Heart right ventricle (tissue), 16 donors: ENCODE results near the gene CYP51A1. TPM values are rescaled to one million over a fixed set of nuclear protein-coding genes. Genes with fewer than 3 reads are reported as not detected.

ENCODE experiments used
- ATAC-seq, 8 donors: fragments of 200-7000 bp; cut with Tn5 transposase; one replicate each; pipeline ENCODE4 v1.9.1; 2020; ENCODE audit warnings: mild to moderate bottlenecking in 8 of 8, moderate library complexity in 8 of 8, moderate number of reproducible peaks in 1 of 8
- DNase-seq, 2 donors: peaks; one replicate each; pipeline ENCODE4 v3.0.0-alpha.2; 2020
- H3K27ac ChIP-seq, 10 donors: fragments of 200-600 bp; sonication (generic) in 2 of 10; one replicate each; pipeline versions ENCODE4 v1.5.0 to v1.8.0; 2020 to 2022; ENCODE audit warnings: mild to moderate bottlenecking in 3 of 10
- H3K27me3 ChIP-seq, 7 donors: fragments of 200-600 bp; one replicate each; pipeline ENCODE4 v1.8.0; 2021 to 2022; ENCODE audit warnings: mild to moderate bottlenecking in 2 of 7
- H3K36me3 ChIP-seq, 9 donors: fragments of 200-600 bp; sonication (generic) in 1 of 9; one replicate each; pipeline versions ENCODE4 v1.5.0 to v1.8.0; 2020 to 2022; ENCODE audit warnings: mild to moderate bottlenecking in 2 of 9
- H3K4me1 ChIP-seq, 9 donors: fragments of 200-600 bp; sonication (generic) in 1 of 9; one replicate each; pipeline versions ENCODE4 v1.5.0 to v1.8.0; 2020 to 2022; ENCODE audit warnings: mild to moderate bottlenecking in 4 of 9
- H3K4me3 ChIP-seq, 10 donors: fragments of 200-600 bp; sonication (generic) in 2 of 10; one replicate each; pipeline versions ENCODE4 v1.5.0 to v1.8.0; 2020 to 2022; ENCODE audit warnings: mild to moderate bottlenecking in 7 of 10, moderate library complexity in 2 of 10
- H3K9me3 ChIP-seq, 11 donors: fragments of 200-600 bp in 10 of 11; sonication (generic) in 2 of 11; one replicate each; pipeline versions ENCODE4 v1.5.0 to v1.8.0; 2013 to 2022; ENCODE audit warnings: mild to moderate bottlenecking in 2 of 11, control low read depth in 1 of 11, moderate library complexity in 1 of 11
- WGBS, 2 donors: extraction: QIAGEN DNeasy Blood & Tissue Kit; methylation state at CpG; one replicate each; pipeline ENCODE4 v1.1.7; 2013; ENCODE audit warnings: inconsistent platforms in 1 of 2; 5-methylcytosine and 5-hydroxymethylcytosine counted together
- intact Hi-C, 10 donors: fragments of 100-400 bp; cut with DNase I; formaldehyde crosslinking; loops; one replicate each; pipeline versions ENCODE4 v1.11.1 to v1.14.2; 2022
- polyA plus RNA-seq, 2 donors: library from polyadenylated mRNA; stranded (reverse); fragments of 200-250 nt; gene quantifications; one replicate each; pipeline ENCODE4 v1.2.3, GENCODE V29; 2013
- total RNA-seq, 10 donors: library from RNA; stranded (reverse); fragmentation: NEBNext Ultra II Directional in 3 of 10; extraction: Animal tissue kit (Norgen Biotek cat#: 25700) in 3 of 10; gene quantifications; one replicate each; pipeline versions ENCODE4 v1.2.1 to v1.2.4, GENCODE V29; 2021 to 2023
- TF ChIP-seq, protein P1 (sequence below), 9 donors: fragments of 200-600 bp; sonication (generic) in 2 of 9; IDR thresholded peaks; one replicate each; pipeline versions ENCODE4 v1.5.0 to v1.8.0; 2021 to 2022; ENCODE audit warnings: antibody characterized with exemption in 9 of 9, mild to moderate bottlenecking in 5 of 9, moderate library complexity in 1 of 9
- donor health status: Arrhythmogenic right ventricular cardiomyopathy.
- donor health status: ischemic (EF 13 %, LVEDD 7.1; RV severe dilation, severe dysfunction).
- donor health status: healthy with polysubstance abuse.
- donor health status: DM: no; HTN: yes; CAD: no.
- donor health status: DM: no; HTN: no; CAD: no.
- donor health status: ischemic (EF 25% LVEDD 6.9; RV normal size, moderate dysfunction).
- donor health status: ischemic (EF 25% LVEDD 5.7; RV mildly dilated, moderate dysfunction).
- donor health status: healthy.
- donor health status: DM: yes; HTN: yes; CAD: no.
- donor health status: Ischemic cardiomyopathy.
- donor health status: ischemic (EF 35%, LVEDD 5.7; RV mildly dilated, moderate dysfunction).
- donor health status: nonischemic (EF 11% LVEDD 7.7; RV severe dilation, severe dysfunction).
- donor health status: DM: yes; HTN: yes; CAD: no.
- donor health status: PGD.
- donor health status: ischemic (EF 29% LVEDD 5.4; RV normal size, mild dysfunction).
- donor health status: nonischemic (EF 23%, LVEDD 6.1; RV moderate dilation, normal function).

CYP51A1 gene
- total and polyA plus RNA-seq, 12 donors, result 5.8 to 45.5 (median 24.2) TPM

DNA sequence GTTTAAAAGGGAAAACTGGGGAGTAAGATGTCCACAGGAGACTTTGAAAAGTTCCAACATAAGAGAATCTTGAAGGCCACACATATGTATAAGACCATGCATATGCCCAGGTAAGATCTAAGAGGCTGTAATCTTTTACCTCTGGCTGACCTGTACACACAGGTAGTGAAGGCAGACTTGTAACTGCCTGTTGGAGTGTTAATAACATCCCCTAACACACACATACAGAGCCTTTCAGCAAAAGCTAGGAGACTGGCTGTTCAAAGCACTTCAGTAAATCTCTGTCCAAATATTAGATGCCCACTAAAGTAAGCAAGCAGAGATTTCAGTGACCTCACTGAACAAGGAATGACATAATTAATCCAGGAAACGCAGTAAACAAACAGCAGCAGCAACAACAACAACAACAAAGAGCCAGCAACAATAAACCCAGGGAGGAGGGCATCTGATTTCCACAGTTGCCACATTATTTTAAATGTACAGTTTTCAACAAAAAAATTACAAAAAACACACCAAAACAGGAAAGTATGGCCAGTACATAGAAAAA lies 15.0 kb downstream of the CYP51A1 start:
- no peak overlapping the region for H3K4me3 ChIP-seq
- H3K36me3 ChIP-seq, result peaks cover 0 to 100% (median 38%) of the 10 kb centered on the region in 9 donors
- TF ChIP-seq, protein P1, sequence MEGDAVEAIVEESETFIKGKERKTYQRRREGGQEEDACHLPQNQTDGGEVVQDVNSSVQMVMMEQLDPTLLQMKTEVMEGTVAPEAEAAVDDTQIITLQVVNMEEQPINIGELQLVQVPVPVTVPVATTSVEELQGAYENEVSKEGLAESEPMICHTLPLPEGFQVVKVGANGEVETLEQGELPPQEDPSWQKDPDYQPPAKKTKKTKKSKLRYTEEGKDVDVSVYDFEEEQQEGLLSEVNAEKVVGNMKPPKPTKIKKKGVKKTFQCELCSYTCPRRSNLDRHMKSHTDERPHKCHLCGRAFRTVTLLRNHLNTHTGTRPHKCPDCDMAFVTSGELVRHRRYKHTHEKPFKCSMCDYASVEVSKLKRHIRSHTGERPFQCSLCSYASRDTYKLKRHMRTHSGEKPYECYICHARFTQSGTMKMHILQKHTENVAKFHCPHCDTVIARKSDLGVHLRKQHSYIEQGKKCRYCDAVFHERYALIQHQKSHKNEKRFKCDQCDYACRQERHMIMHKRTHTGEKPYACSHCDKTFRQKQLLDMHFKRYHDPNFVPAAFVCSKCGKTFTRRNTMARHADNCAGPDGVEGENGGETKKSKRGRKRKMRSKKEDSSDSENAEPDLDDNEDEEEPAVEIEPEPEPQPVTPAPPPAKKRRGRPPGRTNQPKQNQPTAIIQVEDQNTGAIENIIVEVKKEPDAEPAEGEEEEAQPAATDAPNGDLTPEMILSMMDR (IDR thresholded peaks at IDR 0.05), result no peak
- no peak for ATAC-seq
- H3K27ac ChIP-seq, result no peak overlapping the region
- intact Hi-C loops, result loop anchor here in 1 of 10 donors (10.0 kb wide), 1 partner anchor 86 kb away; no protein-coding TSS in a partner anchor
- H3K27me3 ChIP-seq, result no peaks in the 10 kb centered on the region
- no peaks in the 10 kb centered on the region for H3K4me1 ChIP-seq
- no peak for DNase-seq
- WGBS, 2 donors, result 96 to 97% methylated on average over 1 of the region's 1 CpG
- H3K9me3 ChIP-seq, result peaks cover 0 to 15% (median 0%) of the 10 kb centered on the region in 11 donors

DNA sequence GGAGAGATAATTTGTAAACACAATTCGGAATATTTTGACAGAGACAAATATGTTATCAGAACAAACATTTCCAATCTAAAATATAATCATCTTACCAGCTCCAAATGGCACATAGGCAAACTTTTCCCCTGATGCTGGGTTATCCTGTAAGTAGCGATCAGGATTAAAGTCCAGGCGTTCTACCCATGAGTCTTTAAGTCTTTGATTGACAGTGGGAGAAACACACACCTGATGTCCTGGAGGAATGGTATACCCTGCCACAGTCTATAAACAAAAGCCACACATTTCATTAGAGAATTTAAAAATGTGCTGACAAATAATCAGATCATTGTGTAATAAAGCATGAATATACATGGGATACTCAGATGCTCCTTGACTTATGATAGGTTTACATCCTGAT lies 17.3 kb downstream of the CYP51A1 start:
- H3K27me3 ChIP-seq, result no peaks in the 10 kb centered on the region
- no peak overlapping the region for H3K4me3 ChIP-seq
- ATAC-seq, result no peak
- peaks cover 0 to 100% (median 20%) of the 10 kb centered on the region in 9 donors for H3K36me3 ChIP-seq
- TF ChIP-seq, protein P1 (IDR thresholded peaks at IDR 0.05), result no peak
- 96 to 97% methylated on average over 3 of the region's 3 CpGs for WGBS, 2 donors
- H3K9me3 ChIP-seq, result peaks cover 0 to 7% (median 0%) of the 10 kb centered on the region in 11 donors
- no peak for DNase-seq
- H3K27ac ChIP-seq, result no peak overlapping the region
- H3K4me1 ChIP-seq, result peaks cover 0 to under 1% (median 0%) of the 10 kb centered on the region in 9 donors
- intact Hi-C loops, result loop anchor here in 1 of 10 donors (10.0 kb wide), 1 partner anchor 88 kb away; no protein-coding TSS in a partner anchor

DNA sequence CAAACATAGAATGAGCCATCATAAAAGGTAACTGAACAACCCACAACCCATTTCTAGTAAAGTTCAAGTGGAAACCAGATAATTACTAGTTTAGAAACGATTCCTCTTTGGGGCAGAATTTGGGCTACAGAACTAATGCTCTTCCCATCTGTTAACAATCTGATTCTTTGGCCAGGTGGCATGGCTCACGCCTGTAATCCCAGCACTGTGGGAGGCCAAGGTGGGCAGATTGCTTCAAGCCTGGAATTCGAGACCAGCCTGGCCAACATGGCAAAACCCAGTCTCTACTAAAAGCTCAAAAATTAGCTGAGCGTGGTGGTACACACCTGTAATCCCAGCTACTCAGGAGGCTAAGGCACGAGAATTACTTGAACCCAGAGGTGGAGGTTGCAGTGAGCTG lies 18.5 kb downstream of the CYP51A1 start:
- Histone ChIP-seq H3K27ac (no peak overlapping the region), H3K27me3 (no peaks in the 10 kb centered on the region), H3K36me3 (peaks cover 0 to 100% (median 9%) of the 10 kb centered on the region in 9 donors), H3K4me3 (no peak overlapping the region), H3K9me3 (no peaks in the 10 kb centered on the region), H3K4me1 (peaks cover 0 to 11% (median 0%) of the 10 kb centered on the region in 9 donors)
- no peak for ATAC-seq
- WGBS, 2 donors, result 94 to 98% methylated on average over 5 of the region's 5 CpGs
- intact Hi-C loops, result loop anchor here in 1 of 10 donors (10.0 kb wide), 1 partner anchor 89 kb away; no protein-coding TSS in a partner anchor
- no peak for DNase-seq
- TF ChIP-seq, protein P1 (IDR thresholded peaks at IDR 0.05), result no peak

DNA sequence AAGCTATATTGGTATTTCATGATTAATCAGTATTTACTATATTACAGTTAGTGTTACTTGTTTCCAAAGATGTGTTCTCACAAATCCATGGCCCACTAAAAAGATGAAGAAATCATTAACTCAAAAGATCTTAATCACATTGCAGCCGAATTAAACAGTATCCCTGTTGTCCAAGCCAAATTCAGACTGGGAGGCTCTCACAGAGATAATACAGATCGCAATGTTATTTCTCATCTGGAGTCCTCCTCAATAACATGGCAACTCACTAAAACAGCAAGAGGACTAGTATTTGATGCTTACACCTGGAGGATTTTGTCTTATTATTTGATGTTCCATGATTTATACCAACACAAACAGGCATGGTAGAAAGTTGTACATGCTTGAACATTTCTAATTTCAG lies 23.4 kb downstream of the CYP51A1 start:
- Histone ChIP-seq H3K9me3 (no peaks in the 10 kb centered on the region), H3K4me1 (peaks cover 0 to 11% (median 0%) of the 10 kb centered on the region in 9 donors), H3K36me3 (peaks cover 0 to 100% (median 34%) of the 10 kb centered on the region in 9 donors), H3K4me3 (no peak overlapping the region), H3K27me3 (no peaks in the 10 kb centered on the region), H3K27ac (no peak overlapping the region)
- intact Hi-C loops, result loop anchor here in 1 of 10 donors (10.0 kb wide), 1 partner anchor 94 kb away; no protein-coding TSS in a partner anchor
- ATAC-seq (no peak), DNase-seq (no peak)
- whole genome bisulfite sequencing, 2 donors, result 75 to 80% methylated on average over 2 of the region's 2 CpGs
- TF ChIP-seq, protein P1 (IDR thresholded peaks at IDR 0.05), result no peak
